ENCODE measurements around the gene PSIP1.

PSIP1 gene

DNA sequence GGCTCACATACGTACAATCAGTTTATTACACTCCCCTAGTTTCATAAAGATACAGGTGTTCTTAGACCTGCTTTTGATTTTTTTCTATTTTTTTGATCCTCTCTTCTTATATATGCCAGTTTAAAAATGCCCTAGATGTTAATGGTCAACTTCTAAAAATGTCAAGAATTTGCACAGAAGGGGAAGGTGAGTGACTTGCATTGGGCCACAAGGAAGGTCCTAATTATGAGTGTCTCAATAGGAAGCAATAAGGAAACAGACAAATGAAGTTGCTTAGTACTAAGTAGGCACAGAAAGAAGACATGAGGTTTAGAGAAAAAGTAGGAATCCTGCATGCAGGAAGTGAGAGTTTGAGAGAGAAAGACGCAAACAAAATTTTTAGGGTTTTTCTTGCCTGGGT, 38.8 kb upstream of the PSIP1 start:
- no peak for ATAC-seq

DNA sequence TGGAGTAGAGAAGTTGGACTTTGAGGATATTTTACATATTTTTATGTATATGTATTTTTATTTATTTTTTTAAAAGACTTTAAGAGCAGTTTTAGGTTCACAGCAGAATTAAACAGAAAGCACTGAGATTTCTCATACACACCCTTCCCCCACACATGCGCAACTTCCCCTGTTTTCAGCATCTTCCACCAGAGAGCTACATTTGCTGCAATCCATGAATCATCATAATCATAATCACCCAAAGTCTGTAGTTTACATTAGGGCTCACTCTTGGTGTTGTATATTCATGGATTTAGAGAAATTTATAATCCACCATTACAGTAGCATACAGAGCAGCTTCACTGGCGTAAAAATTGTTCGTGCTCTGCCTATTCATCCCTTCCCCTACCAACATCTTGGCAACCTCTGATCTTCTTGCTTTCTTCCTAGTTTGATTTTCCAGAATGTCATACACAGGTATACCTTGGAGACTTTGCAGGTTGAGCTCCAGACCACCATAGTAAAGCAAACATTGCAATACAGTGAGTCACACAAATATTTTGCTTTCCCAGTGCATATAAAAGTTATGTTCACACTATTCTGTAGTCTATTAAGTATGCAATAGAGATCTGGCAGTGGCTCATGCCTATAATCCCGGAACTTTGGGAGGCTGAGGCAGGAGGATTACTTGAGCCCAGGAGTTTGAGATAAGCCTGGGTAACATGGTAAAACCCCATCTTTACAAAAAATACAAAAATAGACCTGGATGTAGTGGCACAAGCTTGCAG, 32.5 kb upstream of the PSIP1 start:
- ATAC-seq, result no peak
- TF ChIP-seq BACH2 (CRISPR knock-in tag; IDR thresholded peaks at IDR 0.05; ENCODE audit: borderline replicate concordance), result no peak
- TF ChIP-seq, protein P1, sequence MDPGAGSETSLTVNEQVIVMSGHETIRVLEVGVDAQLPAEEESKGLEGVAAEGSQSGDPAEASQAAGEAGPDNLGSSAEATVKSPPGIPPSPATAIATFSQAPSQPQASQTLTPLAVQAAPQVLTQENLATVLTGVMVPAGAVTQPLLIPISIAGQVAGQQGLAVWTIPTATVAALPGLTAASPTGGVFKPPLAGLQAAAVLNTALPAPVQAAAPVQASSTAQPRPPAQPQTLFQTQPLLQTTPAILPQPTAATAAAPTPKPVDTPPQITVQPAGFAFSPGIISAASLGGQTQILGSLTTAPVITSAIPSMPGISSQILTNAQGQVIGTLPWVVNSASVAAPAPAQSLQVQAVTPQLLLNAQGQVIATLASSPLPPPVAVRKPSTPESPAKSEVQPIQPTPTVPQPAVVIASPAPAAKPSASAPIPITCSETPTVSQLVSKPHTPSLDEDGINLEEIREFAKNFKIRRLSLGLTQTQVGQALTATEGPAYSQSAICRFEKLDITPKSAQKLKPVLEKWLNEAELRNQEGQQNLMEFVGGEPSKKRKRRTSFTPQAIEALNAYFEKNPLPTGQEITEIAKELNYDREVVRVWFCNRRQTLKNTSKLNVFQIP (CRISPR knock-in tag; IDR thresholded peaks at IDR 0.05; ENCODE audit: borderline replicate concordance, low read depth), result no peak
- no peak for TF ChIP-seq ZC3H10 (CRISPR knock-in tag; IDR thresholded peaks at IDR 0.05)
- TF ChIP-seq, protein P2, sequence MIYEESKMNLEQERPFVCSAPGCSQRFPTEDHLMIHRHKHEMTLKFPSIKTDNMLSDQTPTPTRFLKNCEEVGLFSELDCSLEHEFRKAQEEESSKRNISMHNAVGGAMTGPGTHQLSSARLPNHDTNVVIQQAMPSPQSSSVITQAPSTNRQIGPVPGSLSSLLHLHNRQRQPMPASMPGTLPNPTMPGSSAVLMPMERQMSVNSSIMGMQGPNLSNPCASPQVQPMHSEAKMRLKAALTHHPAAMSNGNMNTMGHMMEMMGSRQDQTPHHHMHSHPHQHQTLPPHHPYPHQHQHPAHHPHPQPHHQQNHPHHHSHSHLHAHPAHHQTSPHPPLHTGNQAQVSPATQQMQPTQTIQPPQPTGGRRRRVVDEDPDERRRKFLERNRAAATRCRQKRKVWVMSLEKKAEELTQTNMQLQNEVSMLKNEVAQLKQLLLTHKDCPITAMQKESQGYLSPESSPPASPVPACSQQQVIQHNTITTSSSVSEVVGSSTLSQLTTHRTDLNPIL (CRISPR knock-in tag; IDR thresholded peaks at IDR 0.05; ENCODE audit: low read depth), result no peak
- no peak for TF ChIP-seq ESRRG (CRISPR knock-in tag; IDR thresholded peaks at IDR 0.05)
- TF ChIP-seq TCF4 (CRISPR knock-in tag; IDR thresholded peaks at IDR 0.05; ENCODE audit: borderline replicate concordance), result no peak
- TF ChIP-seq, protein P3, sequence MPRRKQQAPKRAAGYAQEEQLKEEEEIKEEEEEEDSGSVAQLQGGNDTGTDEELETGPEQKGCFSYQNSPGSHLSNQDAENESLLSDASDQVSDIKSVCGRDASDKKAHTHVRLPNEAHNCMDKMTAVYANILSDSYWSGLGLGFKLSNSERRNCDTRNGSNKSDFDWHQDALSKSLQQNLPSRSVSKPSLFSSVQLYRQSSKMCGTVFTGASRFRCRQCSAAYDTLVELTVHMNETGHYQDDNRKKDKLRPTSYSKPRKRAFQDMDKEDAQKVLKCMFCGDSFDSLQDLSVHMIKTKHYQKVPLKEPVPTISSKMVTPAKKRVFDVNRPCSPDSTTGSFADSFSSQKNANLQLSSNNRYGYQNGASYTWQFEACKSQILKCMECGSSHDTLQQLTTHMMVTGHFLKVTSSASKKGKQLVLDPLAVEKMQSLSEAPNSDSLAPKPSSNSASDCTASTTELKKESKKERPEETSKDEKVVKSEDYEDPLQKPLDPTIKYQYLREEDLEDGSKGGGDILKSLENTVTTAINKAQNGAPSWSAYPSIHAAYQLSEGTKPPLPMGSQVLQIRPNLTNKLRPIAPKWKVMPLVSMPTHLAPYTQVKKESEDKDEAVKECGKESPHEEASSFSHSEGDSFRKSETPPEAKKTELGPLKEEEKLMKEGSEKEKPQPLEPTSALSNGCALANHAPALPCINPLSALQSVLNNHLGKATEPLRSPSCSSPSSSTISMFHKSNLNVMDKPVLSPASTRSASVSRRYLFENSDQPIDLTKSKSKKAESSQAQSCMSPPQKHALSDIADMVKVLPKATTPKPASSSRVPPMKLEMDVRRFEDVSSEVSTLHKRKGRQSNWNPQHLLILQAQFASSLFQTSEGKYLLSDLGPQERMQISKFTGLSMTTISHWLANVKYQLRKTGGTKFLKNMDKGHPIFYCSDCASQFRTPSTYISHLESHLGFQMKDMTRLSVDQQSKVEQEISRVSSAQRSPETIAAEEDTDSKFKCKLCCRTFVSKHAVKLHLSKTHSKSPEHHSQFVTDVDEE (CRISPR knock-in tag; IDR thresholded peaks at IDR 0.05), result no peak
- TF ChIP-seq ZNF565 (CRISPR knock-in tag; conservative IDR thresholded peaks at IDR 0.05; ENCODE audit: low read depth), result no peak
- TF ChIP-seq CSDC2 (CRISPR knock-in tag; IDR thresholded peaks at IDR 0.05), result no peak
- TF ChIP-seq RARB (CRISPR knock-in tag; IDR thresholded peaks at IDR 0.05), result no peak
- no peak for TF ChIP-seq ZFP3 (CRISPR knock-in tag; IDR thresholded peaks at IDR 0.05)
- no peak for TF ChIP-seq ZNF70 (CRISPR knock-in tag; IDR thresholded peaks at IDR 0.05)
- no peak for TF ChIP-seq TOX (CRISPR knock-in tag; IDR thresholded peaks at IDR 0.05; ENCODE audit: borderline replicate concordance)

More for the DNA sequence above, 38.8 kb upstream of the PSIP1 start:
- TF ChIP-seq ZFP3 (CRISPR knock-in tag; IDR thresholded peaks at IDR 0.05) (no peak), ZNF8 (CRISPR knock-in tag; IDR thresholded peaks at IDR 0.05) (no peak), GLIS3 (CRISPR knock-in tag; IDR thresholded peaks at IDR 0.05) (no peak), SNAI2 (CRISPR knock-in tag; IDR thresholded peaks at IDR 0.05) (no peak), TOX (CRISPR knock-in tag; IDR thresholded peaks at IDR 0.05; ENCODE audit: borderline replicate concordance) (no peak), RARB (CRISPR knock-in tag; IDR thresholded peaks at IDR 0.05) (no peak), ZNF565 (CRISPR knock-in tag; conservative IDR thresholded peaks at IDR 0.05; ENCODE audit: low read depth) (no peak), BACH2 (CRISPR knock-in tag; IDR thresholded peaks at IDR 0.05; ENCODE audit: borderline replicate concordance) (no peak)
- TF ChIP-seq, protein P3 (CRISPR knock-in tag; IDR thresholded peaks at IDR 0.05), result no peak
- TF ChIP-seq, protein P4, sequence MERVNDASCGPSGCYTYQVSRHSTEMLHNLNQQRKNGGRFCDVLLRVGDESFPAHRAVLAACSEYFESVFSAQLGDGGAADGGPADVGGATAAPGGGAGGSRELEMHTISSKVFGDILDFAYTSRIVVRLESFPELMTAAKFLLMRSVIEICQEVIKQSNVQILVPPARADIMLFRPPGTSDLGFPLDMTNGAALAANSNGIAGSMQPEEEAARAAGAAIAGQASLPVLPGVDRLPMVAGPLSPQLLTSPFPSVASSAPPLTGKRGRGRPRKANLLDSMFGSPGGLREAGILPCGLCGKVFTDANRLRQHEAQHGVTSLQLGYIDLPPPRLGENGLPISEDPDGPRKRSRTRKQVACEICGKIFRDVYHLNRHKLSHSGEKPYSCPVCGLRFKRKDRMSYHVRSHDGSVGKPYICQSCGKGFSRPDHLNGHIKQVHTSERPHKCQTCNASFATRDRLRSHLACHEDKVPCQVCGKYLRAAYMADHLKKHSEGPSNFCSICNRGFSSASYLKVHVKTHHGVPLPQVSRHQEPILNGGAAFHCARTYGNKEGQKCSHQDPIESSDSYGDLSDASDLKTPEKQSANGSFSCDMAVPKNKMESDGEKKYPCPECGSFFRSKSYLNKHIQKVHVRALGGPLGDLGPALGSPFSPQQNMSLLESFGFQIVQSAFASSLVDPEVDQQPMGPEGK (CRISPR knock-in tag; IDR thresholded peaks at IDR 0.05; ENCODE audit: borderline replicate concordance), result no peak
- TF ChIP-seq, protein P1 (CRISPR knock-in tag; IDR thresholded peaks at IDR 0.05; ENCODE audit: borderline replicate concordance, low read depth), result no peak
- TF ChIP-seq, protein P5, sequence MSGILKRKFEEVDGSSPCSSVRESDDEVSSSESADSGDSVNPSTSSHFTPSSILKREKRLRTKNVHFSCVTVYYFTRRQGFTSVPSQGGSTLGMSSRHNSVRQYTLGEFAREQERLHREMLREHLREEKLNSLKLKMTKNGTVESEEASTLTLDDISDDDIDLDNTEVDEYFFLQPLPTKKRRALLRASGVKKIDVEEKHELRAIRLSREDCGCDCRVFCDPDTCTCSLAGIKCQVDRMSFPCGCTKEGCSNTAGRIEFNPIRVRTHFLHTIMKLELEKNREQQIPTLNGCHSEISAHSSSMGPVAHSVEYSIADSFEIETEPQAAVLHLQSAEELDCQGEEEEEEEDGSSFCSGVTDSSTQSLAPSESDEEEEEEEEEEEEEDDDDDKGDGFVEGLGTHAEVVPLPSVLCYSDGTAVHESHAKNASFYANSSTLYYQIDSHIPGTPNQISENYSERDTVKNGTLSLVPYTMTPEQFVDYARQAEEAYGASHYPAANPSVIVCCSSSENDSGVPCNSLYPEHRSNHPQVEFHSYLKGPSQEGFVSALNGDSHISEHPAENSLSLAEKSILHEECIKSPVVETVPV (CRISPR knock-in tag; IDR thresholded peaks at IDR 0.05), result no peak
- TF ChIP-seq, protein P2 (CRISPR knock-in tag; IDR thresholded peaks at IDR 0.05; ENCODE audit: low read depth), result no peak
